HEK293T (cell line): ENCODE data around the gene L3MBTL1.

Experiments used
- ARNT ChIP-seq: fragments of 450-650 bp; IDR thresholded peaks from 2 replicates; pipeline ENCODE4 v1.6.1; 2017; ENCODE audit warnings: mild to moderate bottlenecking
- BHLHE40 ChIP-seq: fragments of 450-650 bp; IDR thresholded peaks from 2 replicates; pipeline ENCODE4 v1.6.1; 2016; ENCODE audit warnings: mild to moderate bottlenecking, moderate library complexity, borderline replicate concordance
- CTBP1 ChIP-seq: fragments of 450-650 bp; IDR thresholded peaks from 2 replicates; pipeline ENCODE4 v1.6.1; 2016; ENCODE audit warnings: borderline replicate concordance
- ELF4 ChIP-seq: fragments of 450-650 bp; IDR thresholded peaks from 2 replicates; pipeline ENCODE4 v1.6.1; 2017; ENCODE audit warnings: antibody characterized with exemption
- FOXA1 ChIP-seq: fragments of 450-650 bp; IDR thresholded peaks from 2 replicates; pipeline ENCODE4 v1.6.1; 2016; ENCODE audit warnings: mild to moderate bottlenecking
- FOXK2 ChIP-seq: fragments of 450-650 bp; IDR thresholded peaks from 2 replicates; pipeline ENCODE4 v1.6.1; 2016; ENCODE audit warnings: mild to moderate bottlenecking
- FOXM1 ChIP-seq: fragments of 450-650 bp; IDR thresholded peaks from 2 replicates; pipeline ENCODE4 v1.6.1; 2017; ENCODE audit warnings: mild to moderate bottlenecking, borderline replicate concordance
- SP1 ChIP-seq: fragments of 450-650 bp; IDR thresholded peaks from 2 replicates; pipeline ENCODE4 v1.6.1; 2017
- TF ChIP-seq, protein P1 (sequence below): fragments of 450-650 bp; IDR thresholded peaks from 2 replicates; pipeline ENCODE4 v1.6.1; 2016

DNA sequence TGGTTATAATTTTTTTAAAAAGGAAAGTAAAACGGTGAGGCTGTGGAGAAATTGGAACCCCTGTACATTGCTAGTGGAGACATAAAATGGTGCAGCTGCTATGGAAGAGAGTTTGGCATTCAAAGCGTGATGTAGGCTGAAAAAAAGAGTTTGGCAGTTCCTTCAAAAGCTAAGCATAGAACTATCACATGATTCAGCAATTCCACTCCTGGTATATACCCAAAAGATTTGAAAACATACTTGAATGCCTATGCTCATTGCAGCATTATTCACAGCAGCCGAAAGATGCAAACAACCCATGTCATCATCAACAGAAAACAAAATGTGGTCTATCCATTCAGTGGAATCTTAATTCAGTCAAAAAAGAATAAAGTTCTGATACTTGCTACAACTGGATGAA, 46.9 kb downstream of the L3MBTL1 start:
- TF ChIP-seq SP1 (no peak), FOXK2 (no peak), ELF4 (no peak), CTBP1 (no peak), BHLHE40 (no peak), FOXA1 (no peak), FOXM1 (no peak), ARNT (no peak)
- TF ChIP-seq, protein P1, sequence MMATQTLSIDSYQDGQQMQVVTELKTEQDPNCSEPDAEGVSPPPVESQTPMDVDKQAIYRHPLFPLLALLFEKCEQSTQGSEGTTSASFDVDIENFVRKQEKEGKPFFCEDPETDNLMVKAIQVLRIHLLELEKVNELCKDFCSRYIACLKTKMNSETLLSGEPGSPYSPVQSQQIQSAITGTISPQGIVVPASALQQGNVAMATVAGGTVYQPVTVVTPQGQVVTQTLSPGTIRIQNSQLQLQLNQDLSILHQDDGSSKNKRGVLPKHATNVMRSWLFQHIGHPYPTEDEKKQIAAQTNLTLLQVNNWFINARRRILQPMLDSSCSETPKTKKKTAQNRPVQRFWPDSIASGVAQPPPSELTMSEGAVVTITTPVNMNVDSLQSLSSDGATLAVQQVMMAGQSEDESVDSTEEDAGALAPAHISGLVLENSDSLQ = no peak
